ENCODE measurements around the gene ATP7A. TPM values are rescaled to one million over a fixed set of nuclear protein-coding genes. Genes with fewer than 3 reads are reported as not detected.

ATP7A gene
- total and polyA plus RNA-seq, 7 donors = 0.46 to 10.5 (median 9.0) TPM

- intact Hi-C loops (cut with DNase I) = loop anchor here (5.0 to 10.0 kb wide), 2 partner anchors 110 to 207 kb away; partner anchors contain the start of genes ATRX and PGK1
- Histone ChIP-seq H3K4me1 (peaks cover 0 to 21% (median 6%) of the 10 kb centered on the region in 4 donors), H3K27me3 (no peaks in the 10 kb centered on the region), H3K27ac (peak within 1 kb of the TSS; percentile 90 to 92 (median 92)), H3K36me3 (no peaks in the 10 kb centered on the region), H3K9me3 (no peaks in the 10 kb centered on the region), H3K4me3 (peak within 1 kb of the TSS; percentile 49 to 66 (median 60))
- TF ChIP-seq POLR2AphosphoS5 (IDR thresholded peaks at IDR 0.05) = peak; percentile 84 to 97 (median 96)
- TF ChIP-seq, protein P1, sequence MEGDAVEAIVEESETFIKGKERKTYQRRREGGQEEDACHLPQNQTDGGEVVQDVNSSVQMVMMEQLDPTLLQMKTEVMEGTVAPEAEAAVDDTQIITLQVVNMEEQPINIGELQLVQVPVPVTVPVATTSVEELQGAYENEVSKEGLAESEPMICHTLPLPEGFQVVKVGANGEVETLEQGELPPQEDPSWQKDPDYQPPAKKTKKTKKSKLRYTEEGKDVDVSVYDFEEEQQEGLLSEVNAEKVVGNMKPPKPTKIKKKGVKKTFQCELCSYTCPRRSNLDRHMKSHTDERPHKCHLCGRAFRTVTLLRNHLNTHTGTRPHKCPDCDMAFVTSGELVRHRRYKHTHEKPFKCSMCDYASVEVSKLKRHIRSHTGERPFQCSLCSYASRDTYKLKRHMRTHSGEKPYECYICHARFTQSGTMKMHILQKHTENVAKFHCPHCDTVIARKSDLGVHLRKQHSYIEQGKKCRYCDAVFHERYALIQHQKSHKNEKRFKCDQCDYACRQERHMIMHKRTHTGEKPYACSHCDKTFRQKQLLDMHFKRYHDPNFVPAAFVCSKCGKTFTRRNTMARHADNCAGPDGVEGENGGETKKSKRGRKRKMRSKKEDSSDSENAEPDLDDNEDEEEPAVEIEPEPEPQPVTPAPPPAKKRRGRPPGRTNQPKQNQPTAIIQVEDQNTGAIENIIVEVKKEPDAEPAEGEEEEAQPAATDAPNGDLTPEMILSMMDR (IDR thresholded peaks at IDR 0.05) = no peak
- peak; percentile 77 to 81 for TF ChIP-seq POLR2A (IDR thresholded peaks at IDR 0.05)
- WGBS, 2 donors = 0% methylated on average over 49 of the region's 49 CpGs
- DNase-seq = peak; percentile 98
These were observed 15.3 kb upstream of the ATP7A start, which contains the start of gene MAGT1 for GRCh38 chrX:77894921-77895886. TSS of gene MAGT1 (minus strand) at chrX:77895435. CDS start at chrX:77895410, 25 bp downstream.

- DNase-seq = peak; percentile 86
- peaks cover 0 to 18% (median 0%) of the 10 kb centered on the region in 4 donors for H3K36me3 ChIP-seq
- TF ChIP-seq POLR2A (IDR thresholded peaks at IDR 0.05) (peak; percentile 55 to 67), POLR2AphosphoS5 (IDR thresholded peaks at IDR 0.05) (peak; percentile 86 to 92 (median 89)), EP300 (IDR thresholded peaks at IDR 0.05) (no peak)
- TF ChIP-seq, protein P1 (IDR thresholded peaks at IDR 0.05) = peak in 1 of 4 experiments; percentile 29
- no peaks in the 10 kb centered on the region for H3K9me3 ChIP-seq
- peak within 1 kb of the TSS; percentile 46 to 61 (median 53) for H3K4me3 ChIP-seq
- H3K27me3 ChIP-seq = no peaks in the 10 kb centered on the region
- H3K4me1 ChIP-seq = peaks cover 0 to 17% (median 1%) of the 10 kb centered on the region in 4 donors
- intact Hi-C loops (cut with DNase I) = loop anchor here (5.0 to 10.0 kb wide), 2 partner anchors 114 to 203 kb away; partner anchors contain the start of genes ATRX and PGK1
- WGBS, 2 donors = 0% methylated on average over 28 of the region's 28 CpGs
- peak within 1 kb of the TSS; percentile 78 to 90 (median 88) for H3K27ac ChIP-seq
These were observed 11.2 kb upstream of the ATP7A start, which contains the start of gene COX7B for GRCh38 chrX:77899081-77899828. TSS of gene COX7B (plus strand) at chrX:77899468. CDS start at chrX:77899554, 86 bp downstream.

- Histone ChIP-seq H3K4me3 (peak overlapping the region; percentile 46 to 61 (median 53)), H3K4me1 (peaks cover 0 to 13% (median 0%) of the 10 kb centered on the region in 4 donors), H3K27ac (peak overlapping the region; percentile 78 to 90 (median 88)), H3K9me3 (no peaks in the 10 kb centered on the region), H3K27me3 (no peaks in the 10 kb centered on the region), H3K36me3 (peaks cover 0 to 26% (median 0%) of the 10 kb centered on the region in 4 donors)
- intact Hi-C loops (cut with DNase I) = no loop called here
- WGBS, 2 donors = 13 to 65% methylated on average over 1 of the region's 1 CpG
- TF ChIP-seq POLR2AphosphoS5 (IDR thresholded peaks at IDR 0.05) = no peak
- no peak for TF ChIP-seq POLR2A (IDR thresholded peaks at IDR 0.05)
- TF ChIP-seq, protein P1 (IDR thresholded peaks at IDR 0.05) = no peak
- no peak for TF ChIP-seq EP300 (IDR thresholded peaks at IDR 0.05)
- DNase-seq = no peak
These were observed 9.8 kb upstream of the ATP7A start for GRCh38 chrX:77900688-77901087.

DNA sequence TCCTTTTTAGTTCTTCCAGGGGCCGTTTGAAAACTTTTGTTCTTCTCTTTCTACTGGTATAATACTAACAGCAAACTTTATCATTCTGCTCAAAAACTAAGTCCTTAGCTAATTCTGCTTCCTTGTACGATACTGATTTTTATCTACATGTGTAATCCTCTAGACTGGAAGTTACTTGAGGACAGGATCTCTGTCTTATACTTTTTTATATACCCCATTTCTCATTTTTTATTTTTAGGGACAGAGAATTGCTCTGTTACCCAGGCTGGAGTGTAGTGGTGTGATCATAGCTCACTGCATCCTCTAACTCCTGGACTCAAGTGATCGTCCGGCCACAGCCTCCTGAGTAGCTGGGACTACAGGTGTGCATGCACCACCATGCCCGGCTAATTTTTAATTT lies 9.0 kb upstream of the ATP7A start:
- intact Hi-C loops (cut with DNase I) = no loop called here
- WGBS, 2 donors = 74 to 92% methylated on average over 5 of the region's 5 CpGs
- Histone ChIP-seq H3K36me3 (peaks cover 0 to 31% (median 0%) of the 10 kb centered on the region in 4 donors), H3K4me3 (no peak overlapping the region), H3K27ac (peak overlapping the region in 2 of 4 donors; percentile 14 to 90), H3K4me1 (peaks cover 0 to 13% (median 0%) of the 10 kb centered on the region in 4 donors), H3K27me3 (no peaks in the 10 kb centered on the region), H3K9me3 (no peaks in the 10 kb centered on the region)
- TF ChIP-seq EP300 (IDR thresholded peaks at IDR 0.05) (no peak), POLR2A (IDR thresholded peaks at IDR 0.05) (no peak), POLR2AphosphoS5 (IDR thresholded peaks at IDR 0.05) (no peak)
- TF ChIP-seq, protein P1 (IDR thresholded peaks at IDR 0.05) = no peak
- DNase-seq = no peak
